ENCODE results near the gene RAB40C. TPM values are rescaled to one million over a fixed set of nuclear protein-coding genes. Genes with fewer than 3 reads are reported as not detected.

RAB40C gene
- total RNA-seq, 1 experiment from 2014 or later: 17.7 TPM

DNA sequence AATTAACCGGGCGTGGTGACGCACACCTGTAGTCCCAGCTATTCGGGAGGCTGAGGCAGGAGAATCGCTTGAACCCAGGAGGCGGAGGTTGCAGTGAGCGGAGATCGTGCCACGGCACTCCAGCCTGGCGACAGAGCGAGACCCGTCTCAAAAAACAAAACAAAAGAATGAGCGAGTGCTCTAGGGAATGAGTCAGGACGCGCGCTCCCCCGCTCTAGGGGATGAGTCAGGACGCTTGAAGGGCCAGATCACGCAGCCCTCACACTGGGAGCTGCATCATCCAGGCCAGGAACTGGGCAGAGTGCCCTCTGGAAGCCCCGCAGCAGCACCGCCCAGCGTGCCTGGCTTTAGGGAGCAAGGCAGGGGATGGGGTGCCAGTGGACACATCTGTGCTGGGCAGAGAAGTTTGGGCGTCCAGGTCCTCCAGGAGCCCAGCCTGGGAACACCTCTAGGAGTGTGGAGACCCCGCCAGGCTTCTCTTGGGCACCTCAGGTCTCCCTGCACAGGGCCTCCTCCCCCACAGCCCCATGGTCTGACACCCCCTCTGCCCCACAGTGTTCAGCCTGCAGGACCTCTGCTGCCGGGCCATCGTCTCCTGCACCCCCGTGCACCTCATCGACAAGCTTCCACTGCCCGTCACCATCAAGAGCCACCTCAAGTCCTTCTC is 37.1 kb downstream of the RAB40C start:
- no peak for TF ChIP-seq CTCF (IDR thresholded peaks at IDR 0.05; ENCODE audit: unreplicated experiment)
- H3K9me3 Mint-ChIP-seq (ENCODE audit: unreplicated experiment): no peaks in the 10 kb centered on the region
- POLR2A ChIA-PET: interaction anchor here (0.6 to 4.7 kb wide), 13 partner anchors 10 to 101 kb away, joined by 3 to 53 read pairs (median 4); partner anchors contain the start of genes METRN, METTL26, RAB40C and STUB1
- BruUV-seq (replicated peaks): no TSS peak
- peak overlapping the region; percentile 51 for H3K4me3 Mint-ChIP-seq (ENCODE audit: unreplicated experiment)
- CTCF ChIA-PET: interaction anchor here (1.5 kb wide), 1 partner anchor 34 kb away, joined by 6 read pairs; no protein-coding TSS in a partner anchor
- peaks cover 22% of the 10 kb centered on the region for H3K4me1 Mint-ChIP-seq (ENCODE audit: insufficient read depth, unreplicated experiment)
- intact Hi-C loops (cut with micrococcal nuclease): no loop called here
- DNase-seq (ENCODE audit: unreplicated experiment): peak; percentile 98
- H3K27ac Mint-ChIP-seq (ENCODE audit: low read depth, unreplicated experiment): peak overlapping the region; percentile 87
- H3K27me3 Mint-ChIP-seq (ENCODE audit: insufficient read depth, unreplicated experiment): no peaks in the 10 kb centered on the region
- peaks cover 35% of the 10 kb centered on the region for H3K36me3 Mint-ChIP-seq (ENCODE audit: insufficient read depth, unreplicated experiment)

DNA sequence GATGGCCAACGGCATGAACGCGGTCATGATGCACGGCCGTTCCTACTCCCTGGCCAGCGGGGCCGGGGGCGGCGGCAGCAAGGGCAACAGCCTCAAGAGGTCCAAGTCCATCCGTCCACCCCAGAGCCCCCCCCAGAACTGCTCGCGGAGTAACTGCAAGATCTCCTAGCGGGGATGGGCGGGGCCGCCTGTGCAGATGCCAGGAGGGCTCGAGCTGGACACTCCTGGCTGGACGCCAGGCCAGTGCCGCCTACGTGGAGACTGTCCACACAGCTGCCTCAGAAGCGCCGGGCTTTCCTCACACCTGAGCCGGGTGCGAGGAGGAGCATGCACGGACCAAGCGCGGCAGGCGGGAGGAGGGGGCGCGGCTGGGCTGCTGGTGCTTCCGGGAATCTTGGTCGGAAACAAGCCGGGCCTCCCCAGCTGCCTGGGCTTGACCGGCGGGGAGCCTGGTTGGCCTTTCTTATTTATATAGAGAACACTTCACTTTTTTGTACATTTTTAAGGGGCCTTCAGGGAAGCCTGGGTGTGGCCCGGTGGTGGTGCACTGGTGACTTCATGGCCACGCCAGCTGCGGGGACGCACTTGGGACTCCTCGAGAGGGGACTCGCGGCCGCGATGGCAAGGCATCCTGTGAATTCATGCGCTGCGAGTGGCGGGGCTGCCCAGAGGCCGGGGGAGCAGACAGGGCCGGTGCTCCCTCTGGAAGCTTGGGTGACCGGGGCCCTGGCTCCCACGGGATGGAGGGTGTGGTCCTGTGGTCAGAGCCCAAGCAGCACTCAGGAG is 37.8 kb downstream of the RAB40C start:
- CTCF ChIA-PET: interaction anchor here (0.5 to 1.5 kb wide), 2 partner anchors 35 to 241 kb away, joined by 3 to 6 read pairs; no protein-coding TSS in a partner anchor
- peaks cover 23% of the 10 kb centered on the region for H3K4me1 Mint-ChIP-seq (ENCODE audit: insufficient read depth, unreplicated experiment)
- no peaks in the 10 kb centered on the region for H3K9me3 Mint-ChIP-seq (ENCODE audit: unreplicated experiment)
- no peak for TF ChIP-seq CTCF (IDR thresholded peaks at IDR 0.05; ENCODE audit: unreplicated experiment)
- intact Hi-C loops (cut with micrococcal nuclease): no loop called here
- H3K27me3 Mint-ChIP-seq (ENCODE audit: insufficient read depth, unreplicated experiment): no peaks in the 10 kb centered on the region
- H3K4me3 Mint-ChIP-seq (ENCODE audit: unreplicated experiment): no peak overlapping the region
- POLR2A ChIA-PET: interaction anchor here (0.6 to 4.7 kb wide), 12 partner anchors 9 to 102 kb away, joined by 3 to 53 read pairs (median 4); partner anchors contain the start of genes METRN, METTL26, RAB40C and STUB1
- no peak overlapping the region for H3K27ac Mint-ChIP-seq (ENCODE audit: low read depth, unreplicated experiment)
- peak; percentile 95 for DNase-seq (ENCODE audit: unreplicated experiment)
- BruUV-seq (replicated peaks): no TSS peak
- peaks cover 27% of the 10 kb centered on the region for H3K36me3 Mint-ChIP-seq (ENCODE audit: insufficient read depth, unreplicated experiment)

DNA sequence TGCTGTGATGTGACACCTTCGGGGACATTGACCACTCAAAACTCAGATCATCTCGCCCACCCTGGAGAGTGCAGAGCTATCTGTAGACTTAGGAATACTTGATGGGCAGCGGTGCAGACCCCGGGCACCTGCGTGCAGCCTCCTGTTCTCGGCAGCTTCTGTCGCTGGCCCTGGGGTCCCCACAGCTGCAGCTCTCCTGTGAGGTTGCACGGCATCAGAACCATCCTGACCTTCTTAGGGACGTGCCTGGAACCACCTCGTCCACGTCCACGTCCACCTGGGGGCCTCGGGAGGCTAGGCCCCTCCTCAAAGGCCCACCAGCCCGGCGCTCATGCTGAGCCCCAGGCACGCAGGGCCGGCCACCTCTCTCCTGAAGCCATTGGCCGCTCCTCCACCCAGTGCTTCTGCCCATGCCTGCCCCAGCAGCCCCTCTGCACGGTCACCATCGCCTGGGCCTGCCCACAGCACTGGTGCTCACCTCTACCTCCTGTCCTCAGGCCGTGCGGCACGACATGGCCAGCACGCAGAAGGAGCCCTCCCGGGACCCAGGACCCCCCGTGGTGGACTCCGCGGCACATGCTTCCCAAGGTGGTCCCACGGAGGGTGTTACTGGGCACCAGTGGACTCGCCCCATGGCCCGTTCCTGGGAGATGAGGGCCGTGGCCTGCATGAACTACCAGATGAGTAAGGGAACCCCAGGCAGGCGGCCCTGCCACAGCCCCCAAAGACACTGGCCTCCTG is 38.6 kb downstream of the RAB40C start:
- ChIA-PET POLR2A (interaction anchor here (0.6 to 4.7 kb wide), 3 partner anchors 8 to 36 kb away, joined by 4 to 53 read pairs (median 25); partner anchors contain the start of genes METTL26 and RAB40C), CTCF (interaction anchor here (0.6 to 1.5 kb wide), 2 partner anchors 20 to 36 kb away, joined by 3 to 6 read pairs; no protein-coding TSS in a partner anchor)
- no peaks in the 10 kb centered on the region for H3K9me3 Mint-ChIP-seq (ENCODE audit: unreplicated experiment)
- TF ChIP-seq CTCF (IDR thresholded peaks at IDR 0.05; ENCODE audit: unreplicated experiment): no peak
- H3K4me3 Mint-ChIP-seq (ENCODE audit: unreplicated experiment): peak overlapping the region; percentile 28
- peaks cover 23% of the 10 kb centered on the region for H3K4me1 Mint-ChIP-seq (ENCODE audit: insufficient read depth, unreplicated experiment)
- BruUV-seq (replicated peaks): no TSS peak
- H3K36me3 Mint-ChIP-seq (ENCODE audit: insufficient read depth, unreplicated experiment): peaks cover 26% of the 10 kb centered on the region
- DNase-seq (ENCODE audit: unreplicated experiment): no peak
- intact Hi-C loops (cut with micrococcal nuclease): no loop called here
- peak overlapping the region; percentile 82 for H3K27ac Mint-ChIP-seq (ENCODE audit: low read depth, unreplicated experiment)
- H3K27me3 Mint-ChIP-seq (ENCODE audit: insufficient read depth, unreplicated experiment): no peaks in the 10 kb centered on the region

Data from MCF 10A (cell line).